ENCODE measurements around the gene OTULINL.

The OTULINL gene

DNA sequence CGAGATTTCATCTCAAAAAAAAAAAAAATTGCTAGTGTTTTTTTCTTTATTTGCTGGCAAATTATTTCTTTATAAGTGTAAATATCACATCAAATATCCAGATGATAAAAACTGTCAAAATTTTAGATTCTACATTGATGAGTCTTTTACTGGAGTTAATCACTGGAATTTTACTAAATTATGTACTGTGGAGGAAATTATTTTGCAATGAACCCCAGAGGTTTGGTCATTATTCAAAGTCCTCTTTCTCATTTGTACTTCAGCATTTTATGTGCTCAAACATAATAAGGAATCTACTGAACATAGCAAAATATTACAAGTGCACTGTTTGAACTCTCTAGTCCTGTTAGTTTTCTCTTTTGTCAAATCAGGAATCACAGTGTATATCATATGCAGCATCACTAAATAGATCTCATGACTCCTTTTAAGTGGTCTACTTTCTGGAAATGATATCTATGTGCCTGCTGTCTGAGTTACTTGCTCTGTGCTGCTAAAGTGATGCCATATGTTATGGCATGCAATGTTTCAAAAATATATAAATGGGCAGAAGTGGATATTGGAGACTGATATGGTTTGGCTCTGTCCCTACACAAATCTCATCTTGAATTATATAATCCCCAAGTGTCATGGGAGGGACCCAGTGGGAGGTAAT is 18.0 kb downstream of the OTULINL start:
- no peak for DNase-seq

DNA sequence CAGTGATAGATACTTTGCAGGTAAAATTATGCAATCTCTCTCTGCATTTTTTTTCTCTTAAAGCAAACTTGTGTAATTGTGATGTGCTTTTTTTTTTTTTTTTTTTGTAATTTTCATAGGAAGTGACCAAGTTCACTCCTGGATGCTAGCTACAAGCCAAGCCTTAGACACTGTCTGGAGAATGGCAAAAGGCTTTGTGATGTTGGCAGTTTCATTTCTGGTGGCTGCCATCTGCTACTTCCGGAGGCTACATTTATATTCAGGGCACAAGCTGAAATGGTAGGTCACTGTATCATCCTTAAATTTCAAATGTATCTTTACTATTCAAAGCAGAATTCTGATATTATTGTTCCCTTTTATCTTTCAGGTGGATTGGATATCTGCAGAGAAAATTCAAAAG is 19.3 kb downstream of the OTULINL start:
- no peak for DNase-seq

DNA sequence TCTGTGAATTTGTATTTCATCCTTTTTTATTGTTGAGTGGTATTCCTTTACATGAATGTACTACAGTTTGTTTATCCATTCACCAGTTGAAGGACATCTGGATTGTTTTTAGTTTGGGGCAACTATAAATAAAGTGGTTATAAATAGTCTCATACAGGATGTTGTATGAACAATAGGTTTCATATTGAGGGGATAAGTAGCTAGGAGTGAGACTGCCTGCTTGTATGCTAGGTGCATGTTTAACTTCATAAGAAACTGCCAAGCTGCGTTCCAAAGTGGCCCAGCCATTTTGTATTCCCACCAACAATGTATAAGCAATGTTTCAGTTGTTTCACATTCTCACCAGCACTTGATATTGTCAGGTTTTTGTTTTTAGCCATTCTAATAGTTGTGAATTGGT is 21.5 kb downstream of the OTULINL start:
- DNase-seq, result no peak

GRCh38 chr5:14607104-14607503 is 25.5 kb downstream of the OTULINL start:
- no peak for DNase-seq

- no peak for DNase-seq
Measured at GRCh38 chr5:14608169-14608568, 26.6 kb downstream of the OTULINL start.

- DNase-seq, result no peak
Measured at GRCh38 chr5:14611737-14612136, 30.1 kb downstream of the OTULINL start.

DNA sequence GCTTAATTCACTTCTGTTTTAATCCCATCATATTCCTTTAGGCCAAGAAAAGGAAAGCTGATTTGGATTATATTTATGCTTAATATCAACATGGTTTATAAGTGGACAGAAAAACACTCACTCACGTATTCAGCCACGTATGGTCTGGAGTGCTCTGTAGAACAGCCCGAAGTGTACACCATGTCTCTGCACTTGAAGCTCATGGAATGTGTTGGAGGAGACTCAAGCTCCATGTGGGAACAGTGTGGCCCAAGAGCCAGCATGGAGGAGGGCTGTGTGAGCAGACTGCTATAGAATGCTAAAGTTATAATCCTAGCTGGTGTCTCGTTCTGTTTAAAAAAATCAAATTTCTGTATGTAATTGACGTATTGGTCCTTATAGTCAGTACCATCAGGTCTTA is 32.9 kb downstream of the OTULINL start:
- no peak for DNase-seq

DNA sequence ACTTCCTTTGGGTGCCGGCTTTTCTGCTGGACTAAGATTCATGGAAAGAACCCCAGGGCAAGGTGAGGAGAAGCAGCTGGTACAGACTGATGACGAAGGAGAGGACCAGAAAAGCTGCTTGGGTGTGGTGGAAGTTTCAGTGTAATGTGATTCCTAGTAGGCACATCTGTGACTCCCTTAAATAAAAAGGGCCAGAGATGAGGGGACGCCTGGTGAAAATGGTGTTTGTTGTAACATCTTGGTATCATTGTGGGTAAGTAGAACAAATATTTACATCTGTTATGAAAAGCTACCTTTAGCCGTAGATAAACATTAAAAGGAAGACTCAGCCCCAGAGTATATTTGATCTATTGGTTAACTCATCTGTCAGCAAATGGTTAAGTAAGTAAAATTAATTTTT is 33.8 kb downstream of the OTULINL start:
- no peak for DNase-seq

DNA sequence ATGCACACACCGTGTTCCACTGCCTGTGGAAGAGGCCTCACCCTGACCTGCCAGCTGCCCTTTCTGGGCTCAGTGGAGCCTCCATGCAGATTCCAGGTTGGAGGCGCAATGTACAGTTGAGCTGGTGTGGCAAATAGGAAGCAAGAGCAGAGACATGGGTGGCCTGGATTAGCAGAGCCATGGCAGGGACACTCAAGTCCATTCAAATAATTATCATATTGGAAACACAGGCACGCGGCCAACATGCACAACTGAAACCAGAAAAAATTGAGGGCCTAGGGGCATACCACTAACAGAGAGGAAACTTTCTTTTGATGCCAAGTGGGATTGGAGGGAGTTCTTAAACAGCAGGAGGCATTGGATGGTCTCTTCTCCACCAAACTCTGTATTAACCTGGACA is 35.8 kb downstream of the OTULINL start:
- no peak for DNase-seq

DNA sequence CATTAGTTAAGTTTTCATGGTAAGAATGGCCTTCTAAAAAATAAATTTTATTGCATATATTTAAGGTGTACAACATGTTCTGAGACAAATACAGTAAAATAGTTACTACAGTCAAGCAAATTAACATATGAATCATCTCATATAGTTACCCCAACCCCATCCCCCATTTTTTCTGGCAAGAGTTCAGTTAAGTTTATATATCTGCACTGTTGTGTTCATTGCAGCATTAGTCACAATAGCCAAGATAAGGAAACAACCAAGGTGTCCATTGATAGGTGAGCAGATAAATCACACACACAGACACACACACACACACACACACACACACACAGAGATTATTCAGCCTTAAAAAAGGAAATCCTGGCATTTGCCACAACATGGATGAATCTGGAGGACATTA is 45.7 kb downstream of the OTULINL start:
- no peak for DNase-seq

DNA sequence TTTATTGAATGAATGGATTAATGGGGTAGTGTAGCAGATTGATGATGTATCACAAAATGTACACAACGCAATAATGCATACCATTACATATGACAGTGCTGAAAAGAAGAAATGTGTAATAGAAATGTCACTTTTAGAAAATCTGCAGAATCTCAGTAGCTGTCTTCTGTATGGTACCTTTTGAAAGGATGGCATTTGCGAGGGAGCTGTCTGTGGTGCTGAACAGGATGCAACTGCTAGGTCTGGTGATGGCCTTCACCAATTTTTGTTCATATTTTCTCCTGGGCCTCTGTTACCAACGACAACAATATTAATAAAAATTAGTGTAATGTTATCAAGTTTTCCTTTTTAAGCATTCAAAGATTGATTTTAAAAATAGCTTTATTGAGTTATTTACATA is 46.8 kb downstream of the OTULINL start:
- no peak for DNase-seq

GRCh38 chr5:14630671-14631070 is 49.1 kb downstream of the OTULINL start:
- no peak for DNase-seq

DNA sequence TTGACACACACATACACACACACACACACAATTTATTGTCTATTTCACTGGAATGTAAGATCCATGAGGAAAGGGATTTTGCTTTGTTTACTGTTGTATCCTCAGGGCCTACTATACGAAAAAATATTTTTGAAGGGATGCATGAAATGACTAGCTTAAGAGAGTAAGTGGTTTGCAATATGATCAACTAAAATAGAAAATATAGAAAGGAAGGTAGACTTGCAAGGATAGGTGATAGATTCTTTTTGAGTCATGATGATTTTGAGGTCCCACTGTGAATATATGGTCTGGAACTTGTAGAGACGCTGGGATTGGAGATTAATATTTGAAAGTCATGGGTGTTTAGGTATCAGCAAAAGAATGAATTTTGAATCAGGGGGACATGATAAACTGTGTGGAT is 54.1 kb downstream of the OTULINL start:
- no peak for DNase-seq

DNA sequence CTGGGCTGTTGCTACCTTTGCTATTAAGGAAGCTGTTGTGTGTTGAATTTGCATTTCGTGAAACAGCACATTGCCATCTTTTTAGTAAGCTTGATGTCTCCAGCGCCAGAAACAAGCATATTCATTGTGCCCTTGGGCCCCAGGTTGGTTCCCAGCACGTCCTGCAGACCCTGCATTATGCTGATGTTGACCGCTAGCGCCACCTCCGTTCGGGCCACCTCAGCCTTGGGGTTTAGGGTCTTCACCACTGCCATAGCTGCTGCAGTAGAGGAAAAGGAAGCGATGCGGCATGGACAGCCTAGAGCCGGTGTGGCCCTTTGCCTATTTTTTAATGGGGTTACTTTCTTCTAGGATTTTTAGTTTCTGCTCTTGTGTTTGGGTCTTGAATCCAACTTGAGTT is 59.2 kb downstream of the OTULINL start:
- no peak for DNase-seq

GRCh38 chr5:14644623-14645237 is 63.1 kb downstream of the OTULINL start:
- no peak for DNase-seq

DNA sequence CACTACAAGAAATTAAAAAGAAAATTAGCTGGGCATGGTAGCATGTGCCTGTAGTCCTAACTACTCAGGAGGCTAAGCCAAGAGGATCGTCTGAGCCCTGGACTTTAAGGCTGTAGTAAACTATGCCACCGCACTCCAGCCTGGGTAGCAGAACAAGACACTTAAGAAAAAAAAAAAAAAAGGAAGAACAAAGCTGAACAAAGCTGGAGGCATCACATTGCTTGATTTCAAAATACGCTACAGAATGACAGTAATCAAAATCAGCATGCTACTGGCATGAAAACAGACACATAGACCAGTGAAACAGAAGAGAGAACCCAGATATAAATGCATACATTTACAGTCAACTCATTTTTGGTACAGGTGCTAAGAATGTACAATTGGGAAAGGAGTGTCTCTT is 68.5 kb downstream of the OTULINL start:
- DNase-seq, result no peak

- no peak for DNase-seq
Measured at GRCh38 chr5:14655146-14655741, 73.7 kb downstream of the OTULINL start.

DNA sequence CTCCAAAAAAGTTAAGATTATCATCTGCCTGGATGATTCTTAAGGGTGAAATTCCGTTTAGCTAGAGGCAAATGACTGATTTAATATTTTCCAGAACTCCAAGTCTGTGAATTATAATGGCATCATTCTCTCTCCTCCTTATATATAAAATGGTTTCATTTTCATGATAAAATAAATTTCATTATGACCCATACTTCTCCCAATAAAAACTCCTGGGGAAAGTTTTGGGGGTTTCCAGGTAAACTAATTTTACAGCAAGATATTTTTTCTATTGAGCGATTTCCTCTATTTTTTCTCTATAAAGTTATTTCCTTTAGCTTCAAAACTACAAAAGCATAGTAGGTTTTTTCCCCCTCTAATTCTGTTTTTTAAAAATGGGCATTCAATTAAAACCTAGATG is 75.3 kb downstream of the OTULINL start:
- DNase-seq, result no peak

- no peak for DNase-seq
Measured at GRCh38 chr5:14659821-14660607, 78.4 kb downstream of the OTULINL start.

DNA sequence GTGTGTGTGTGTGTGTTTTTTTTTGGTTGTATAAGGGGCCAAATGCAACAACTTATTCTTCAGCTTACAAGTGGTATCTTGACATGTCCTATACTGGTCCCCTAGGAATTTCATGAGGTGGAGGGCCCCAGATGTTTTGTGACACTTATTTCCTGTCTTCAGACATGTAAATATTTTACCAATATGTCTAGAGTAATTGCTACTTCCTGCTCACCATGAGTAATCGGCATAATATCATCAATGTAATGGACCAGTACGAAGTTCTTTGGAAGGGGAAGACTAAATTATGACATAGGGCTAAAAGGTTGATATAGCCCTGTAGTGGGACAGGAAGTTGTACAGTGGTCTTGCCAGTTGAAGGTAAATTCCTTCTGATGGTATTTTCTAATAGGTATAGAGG is 79.2 kb downstream of the OTULINL start:
- no peak for DNase-seq
